HG02678 (cell line): Measurements from ENCODE around the gene RBMS3.
"Not testable (repeated sequence)": the region's sequence is repeated elsewhere in the genome, so short reads cannot be mapped to it uniquely, and the experiment has no call there.

Experiments
- ATAC-seq: cut with Tn5 transposase; IDR thresholded peaks from one replicate; pipeline ENCODE4 v1.9.1; 2021; ENCODE audit warnings: mild to moderate bottlenecking, moderate library complexity; ENCODE audit not compliant: unreplicated experiment

RBMS3 gene

DNA sequence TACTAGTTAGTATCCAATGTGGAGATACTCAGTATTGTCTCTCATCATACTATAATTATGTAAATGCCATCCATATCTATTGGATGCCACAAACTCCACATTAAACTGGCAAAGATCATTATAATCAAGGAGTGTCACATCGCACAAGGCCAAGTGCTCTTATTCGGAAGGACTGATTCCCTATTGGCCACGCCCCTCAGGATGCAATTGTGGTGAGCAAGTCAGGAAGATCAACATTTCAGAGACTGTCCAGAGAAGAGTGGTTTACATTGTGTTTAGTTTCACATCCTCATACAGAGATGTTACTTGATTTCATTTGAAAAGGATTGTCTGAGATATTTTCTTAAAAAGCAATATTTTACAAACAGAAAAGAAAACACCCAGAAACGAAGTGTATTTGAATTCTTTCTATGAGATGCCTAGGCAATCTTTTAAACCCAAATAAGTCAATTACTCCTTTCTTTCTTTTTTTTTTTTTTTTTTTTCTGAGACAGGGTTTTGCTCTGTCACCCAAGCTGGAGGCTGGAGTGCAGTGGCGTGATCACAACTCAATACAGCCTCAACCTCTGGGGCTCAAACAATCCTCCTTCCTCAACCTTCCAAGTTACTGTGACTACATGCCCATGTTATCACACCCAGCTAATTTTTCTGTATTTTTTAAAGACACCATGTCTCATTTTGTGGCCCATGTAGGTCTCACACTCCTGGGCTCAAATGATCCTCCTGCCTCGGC lies 369.1 kb downstream of the RBMS3 start:
- no peak for ATAC-seq

DNA sequence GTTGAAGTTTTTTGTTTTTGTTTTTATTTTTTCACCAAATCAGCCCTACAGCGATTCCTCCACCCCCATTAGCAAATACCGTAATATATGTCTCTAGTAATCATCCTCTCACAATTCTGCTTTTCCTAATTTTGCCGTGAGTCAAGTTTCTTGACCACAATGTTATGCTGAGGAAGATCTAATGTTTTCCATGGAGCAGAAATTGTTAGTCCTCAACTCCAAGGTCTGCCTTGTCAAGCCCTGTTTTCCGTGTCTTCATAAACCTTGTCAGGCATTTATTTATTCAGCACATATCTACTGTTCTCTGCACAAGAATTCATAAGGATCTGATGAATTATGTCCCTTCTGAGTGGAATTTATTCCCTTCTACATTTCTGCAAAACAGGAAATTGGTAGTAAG lies 372.8 kb downstream of the RBMS3 start:
- no peak for ATAC-seq

DNA sequence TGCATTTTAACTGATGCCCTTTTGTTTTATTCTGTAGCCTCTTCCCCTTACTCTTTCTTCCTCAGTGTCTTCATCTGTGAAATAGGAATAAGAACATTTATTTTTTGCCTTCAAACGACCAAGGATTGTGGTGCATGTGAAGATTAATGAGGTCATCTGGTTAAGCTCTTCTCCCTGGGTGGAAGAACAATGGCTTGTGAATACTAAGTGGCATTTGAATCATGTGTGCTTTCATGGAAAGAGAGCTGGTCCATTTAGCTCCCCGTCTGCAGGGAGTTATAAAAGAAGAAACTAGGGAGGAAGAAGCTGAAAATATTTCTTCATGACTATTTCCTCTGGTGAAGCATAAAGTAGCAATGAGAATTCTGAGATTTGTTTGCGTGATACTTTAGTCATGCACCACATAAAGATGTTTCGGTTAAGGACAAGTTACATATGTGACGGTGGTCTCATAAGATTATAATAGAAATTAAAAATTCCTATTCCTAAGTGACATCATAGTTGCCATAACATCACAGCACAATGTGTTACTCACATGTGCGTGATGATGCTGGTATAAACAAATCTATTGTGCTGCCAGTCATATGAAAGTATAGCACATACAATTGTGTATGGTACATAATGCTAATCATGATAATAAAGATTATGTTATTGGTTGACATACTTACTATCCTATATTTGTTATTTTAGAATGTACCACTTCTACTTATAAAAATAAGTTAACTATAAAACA lies 374.3 kb downstream of the RBMS3 start:
- ATAC-seq, result no peak

DNA sequence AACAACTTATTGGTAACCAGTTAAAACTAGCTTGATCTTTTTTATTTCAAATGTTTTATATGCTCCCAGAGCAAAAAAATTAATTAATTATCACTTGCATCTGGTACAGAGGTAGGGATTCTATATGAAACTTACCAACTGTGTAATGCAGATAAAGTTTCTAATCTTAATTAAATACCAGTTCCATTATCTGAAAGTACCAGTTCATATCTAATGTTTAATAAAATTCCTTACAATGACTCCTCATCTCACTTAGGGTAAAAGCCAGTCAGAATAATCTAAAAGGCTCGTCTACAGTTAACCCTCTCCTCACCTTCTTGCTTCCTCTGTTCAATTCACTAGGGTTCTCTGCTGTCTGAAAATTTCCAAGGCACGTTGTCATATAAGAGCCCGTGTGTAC lies 384.8 kb downstream of the RBMS3 start:
- ATAC-seq, result no peak

DNA sequence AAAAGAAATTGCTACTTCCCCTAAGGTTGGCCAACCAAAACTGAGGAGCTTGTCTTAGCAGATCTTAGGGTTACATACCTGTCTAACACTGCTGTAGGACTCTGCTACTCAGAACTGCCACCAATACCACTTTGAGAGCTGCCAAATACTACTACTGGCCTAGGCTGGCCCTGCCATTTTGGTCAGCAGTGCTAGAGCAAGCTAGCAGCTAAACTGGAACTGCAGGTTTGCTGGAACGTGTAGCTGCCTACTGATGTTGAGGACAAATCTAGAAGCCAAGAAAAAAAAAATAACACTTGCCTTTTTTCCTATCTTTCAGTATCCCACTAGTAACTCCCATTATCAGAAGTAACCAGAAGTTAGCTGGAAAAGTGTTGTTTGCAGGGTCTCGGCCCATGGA lies 387.4 kb downstream of the RBMS3 start:
- ATAC-seq, result no peak

DNA sequence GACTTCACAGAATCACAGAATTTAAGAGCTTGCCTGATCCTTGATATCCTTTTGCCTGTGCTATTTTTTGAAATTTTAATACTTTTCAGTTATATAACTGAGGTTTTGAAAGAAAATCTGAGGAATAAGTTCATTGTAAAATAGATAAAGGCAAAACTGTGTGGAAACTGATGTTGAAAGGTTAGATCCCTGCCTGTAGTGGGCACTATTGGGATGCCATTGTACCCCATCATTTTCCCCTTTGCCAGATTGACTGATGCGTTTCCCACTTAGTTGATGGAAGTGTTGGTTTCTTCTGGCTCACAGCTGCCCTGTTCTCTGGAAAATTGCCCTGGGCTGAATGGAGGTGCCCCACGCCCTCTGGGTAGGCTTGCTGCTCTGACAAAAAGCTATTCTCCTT lies 387.9 kb downstream of the RBMS3 start:
- ATAC-seq, result no peak

DNA sequence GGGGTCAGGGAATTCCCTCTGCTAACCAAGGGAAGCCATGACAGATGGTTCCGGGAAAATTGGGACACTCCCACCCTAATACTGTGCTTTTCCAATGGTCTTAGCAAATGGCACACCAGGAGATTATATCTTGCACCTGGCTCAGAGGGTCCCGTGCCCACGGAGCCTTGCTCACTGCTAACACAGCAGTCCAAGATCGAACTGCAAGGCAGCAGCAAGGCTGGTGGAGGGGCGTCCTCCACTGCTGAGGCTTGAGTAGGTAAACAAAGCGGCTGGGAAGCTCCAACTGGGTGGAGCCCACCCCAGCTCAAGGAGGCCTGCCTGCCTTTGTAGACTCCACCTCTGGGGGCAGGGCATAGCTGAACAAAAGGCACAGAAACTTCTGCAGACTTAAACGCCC lies 389.6 kb downstream of the RBMS3 start:
- not testable (repeated sequence) for ATAC-seq

DNA sequence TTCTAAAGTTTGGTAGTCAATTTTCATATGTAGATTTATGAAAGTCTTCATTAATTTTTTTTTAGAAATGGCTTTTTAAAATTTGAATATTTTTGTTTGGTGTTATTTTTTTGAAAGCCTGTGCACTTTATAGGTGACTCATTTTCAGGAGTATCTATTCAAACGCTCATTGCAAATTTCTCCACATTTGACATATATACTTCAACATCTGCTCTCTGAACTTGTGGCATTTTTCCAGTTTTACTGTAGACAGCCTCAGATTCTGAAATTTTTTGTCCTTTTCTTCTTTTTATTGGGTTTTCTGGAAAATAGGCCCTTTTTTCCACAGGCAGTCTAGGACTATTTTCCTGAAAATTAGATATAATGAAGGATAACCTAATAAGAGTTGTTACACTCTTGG lies 396.6 kb downstream of the RBMS3 start:
- no peak for ATAC-seq

DNA sequence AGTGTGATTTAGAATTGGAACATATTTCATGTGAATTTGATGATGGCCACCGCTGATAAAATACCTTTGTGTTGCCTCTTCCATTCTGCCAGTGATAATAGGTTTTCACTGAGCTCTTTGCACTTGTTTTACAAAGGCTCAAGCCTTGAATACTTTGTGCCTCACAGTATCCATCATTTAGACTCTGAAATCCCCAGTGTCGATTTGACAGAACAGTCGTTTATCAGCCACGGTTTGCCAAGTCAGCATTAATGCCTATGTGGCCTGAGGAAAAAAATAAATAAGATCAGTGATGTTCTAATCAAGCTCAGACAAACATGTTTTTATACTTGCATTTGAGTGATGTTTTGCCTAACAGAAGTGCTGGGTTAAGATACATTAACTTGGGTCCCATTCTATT lies 399.1 kb downstream of the RBMS3 start:
- ATAC-seq, result no peak

DNA sequence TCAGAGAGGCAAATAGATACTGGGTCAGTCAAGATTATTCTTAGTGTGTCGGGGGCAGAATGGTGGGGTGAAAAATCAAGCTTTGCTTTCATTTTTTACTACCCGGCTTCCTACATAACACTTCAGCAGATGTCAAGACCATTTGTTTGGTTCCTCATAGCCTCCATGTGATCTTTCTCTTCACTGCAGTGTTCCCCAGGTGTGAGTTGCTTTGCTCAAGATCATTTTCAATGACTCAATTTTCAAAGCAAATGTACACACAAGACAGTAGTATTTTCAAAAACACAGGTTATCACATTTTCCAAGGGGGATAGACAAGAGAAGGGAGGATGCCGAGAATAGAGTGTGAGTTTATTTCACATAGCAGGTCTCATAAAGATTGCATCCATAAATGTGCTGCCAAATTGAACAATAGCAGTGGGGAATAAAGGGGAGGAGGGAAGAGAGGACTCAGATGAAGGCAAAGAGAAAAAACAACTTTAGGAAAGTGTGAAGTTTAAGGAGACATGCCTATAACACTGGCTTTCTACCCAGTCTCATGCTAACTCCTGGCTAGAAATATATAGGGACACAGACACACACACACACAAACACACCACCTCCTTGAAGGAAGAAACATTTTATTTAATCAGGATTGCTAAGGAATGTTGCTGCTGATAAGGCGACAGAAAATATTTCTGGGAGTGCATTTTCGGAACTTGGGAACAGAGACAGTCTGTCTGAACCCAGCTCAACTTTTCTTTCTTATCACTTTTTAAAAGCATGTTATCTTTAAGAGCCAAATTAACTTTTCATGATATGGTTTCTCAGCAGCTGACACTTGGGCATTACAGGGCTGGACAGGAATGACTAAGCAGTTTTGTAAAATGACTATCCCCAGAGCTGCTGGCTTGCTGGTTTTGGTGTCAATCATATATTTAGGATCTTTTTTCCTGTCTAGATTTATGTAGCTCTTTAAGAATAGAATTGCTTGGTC lies 402.4 kb downstream of the RBMS3 start:
- ATAC-seq, result peak; percentile 62

DNA sequence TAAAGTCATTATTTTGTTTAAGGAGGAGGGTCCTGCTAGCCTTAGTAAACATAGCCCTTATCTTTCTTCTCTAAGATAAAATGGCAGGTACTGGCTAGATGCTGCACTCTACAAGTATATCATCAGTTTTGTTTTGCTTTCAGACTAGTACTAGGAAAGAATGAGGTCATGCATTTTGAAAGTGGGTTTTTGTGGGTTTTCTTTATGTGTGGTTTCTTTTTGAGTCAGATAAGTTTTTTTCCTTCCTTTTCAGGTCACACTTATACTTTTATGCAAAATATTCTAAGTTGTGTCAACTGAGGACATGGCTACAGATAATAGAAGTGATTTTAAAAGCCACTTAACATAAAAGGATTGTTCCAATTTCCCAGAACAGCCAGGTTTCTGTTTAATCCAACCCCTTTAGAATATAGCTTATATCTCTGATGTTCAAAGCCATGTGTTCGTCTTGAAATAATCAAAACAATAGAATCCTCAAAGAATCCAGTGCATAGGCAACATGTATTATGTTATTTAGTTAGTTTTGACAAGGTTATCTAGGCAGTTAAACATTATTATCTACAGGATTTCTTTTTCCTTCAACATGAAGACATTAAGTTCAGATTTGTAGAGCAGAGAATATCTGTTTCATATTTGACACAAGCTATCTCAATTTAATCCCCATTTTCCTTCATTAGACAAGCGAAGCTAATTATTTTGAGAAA lies 406.2 kb downstream of the RBMS3 start:
- peak; percentile 93 for ATAC-seq

DNA sequence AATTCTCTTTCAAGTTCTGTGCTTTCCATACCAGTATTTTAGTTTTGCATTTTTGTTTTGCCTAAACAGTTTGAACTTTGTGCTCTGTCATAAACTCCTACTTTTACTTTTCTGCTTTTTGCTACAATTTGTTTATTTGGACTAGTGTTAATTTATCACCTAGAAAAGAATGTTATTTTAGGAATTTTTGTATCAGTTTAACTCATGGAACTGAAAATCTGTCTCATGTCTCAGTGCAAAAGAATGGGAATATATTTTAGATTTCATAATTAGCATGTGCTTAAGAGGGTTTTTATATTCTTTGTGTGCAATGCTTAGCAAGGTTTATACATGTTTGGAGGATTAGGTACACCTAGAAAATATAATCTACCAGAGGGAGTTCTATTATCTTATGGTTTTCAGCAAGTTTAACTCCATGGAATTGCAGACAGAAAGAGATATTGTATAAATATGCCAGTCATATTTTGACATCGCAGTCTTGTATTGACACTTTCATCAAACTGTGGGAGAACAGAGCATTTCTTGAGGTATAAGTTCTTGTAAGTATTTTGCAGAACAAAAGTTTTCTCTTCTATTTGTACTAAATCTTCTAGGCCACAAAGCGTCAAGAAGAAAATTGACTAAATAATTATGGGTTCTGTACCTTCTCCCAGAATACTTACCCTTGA lies 409.9 kb downstream of the RBMS3 start:
- no peak for ATAC-seq

DNA sequence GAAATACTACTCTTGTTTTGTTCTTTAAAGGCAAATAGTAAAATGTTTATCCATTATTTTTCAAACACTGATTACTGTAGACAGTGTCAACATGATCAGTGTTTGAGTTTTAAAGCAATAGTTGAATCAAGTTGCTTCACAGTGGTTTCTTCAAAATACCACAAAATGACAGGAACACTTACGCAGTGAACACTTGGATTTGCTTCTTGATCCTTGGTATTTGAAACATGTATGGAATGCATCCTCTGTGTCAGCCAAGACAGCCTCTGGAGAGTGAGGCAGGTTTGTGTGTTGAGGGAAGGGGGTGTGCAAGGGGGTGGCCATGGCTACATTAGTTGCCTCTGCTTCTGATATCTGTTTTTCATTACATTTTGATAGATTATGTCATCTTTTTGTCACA lies 413.0 kb downstream of the RBMS3 start:
- ATAC-seq, result no peak

DNA sequence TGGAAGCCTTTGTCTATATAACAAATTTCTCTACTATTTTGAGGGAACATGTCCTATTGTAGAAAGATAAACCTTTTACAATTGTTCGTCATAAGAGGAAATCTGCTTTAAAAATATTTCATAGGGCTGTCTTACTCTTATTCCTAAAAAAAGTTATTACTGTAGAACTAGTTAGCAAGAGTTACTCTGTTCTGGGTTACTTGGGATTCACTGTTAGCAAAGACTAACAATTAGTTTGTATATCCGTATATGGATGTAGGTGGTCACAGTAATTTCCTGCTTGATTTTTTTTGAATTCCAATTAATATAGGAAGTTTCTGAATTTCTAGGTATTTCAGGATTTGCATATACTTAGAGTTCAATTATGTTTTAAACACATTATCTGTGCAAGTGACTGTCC lies 413.5 kb downstream of the RBMS3 start:
- no peak for ATAC-seq

DNA sequence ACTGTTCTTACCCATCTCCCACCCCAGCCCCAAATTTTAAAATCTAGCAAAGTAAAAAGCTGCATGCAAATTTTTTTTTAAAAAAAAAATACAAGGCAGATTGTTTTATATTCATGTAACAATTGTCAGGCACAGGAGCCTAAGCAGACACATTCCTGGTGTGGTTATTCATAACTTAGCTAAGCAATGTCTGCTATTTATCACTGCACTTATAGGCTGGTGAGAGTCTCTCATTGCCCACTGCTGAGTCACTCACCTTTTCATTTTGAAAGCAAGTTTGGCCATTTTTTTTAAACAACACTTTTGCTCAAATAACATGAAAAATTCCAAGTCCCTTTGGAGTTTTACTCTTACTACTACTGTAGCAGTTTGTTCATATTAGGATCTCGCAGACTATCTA lies 413.9 kb downstream of the RBMS3 start:
- ATAC-seq, result no peak

DNA sequence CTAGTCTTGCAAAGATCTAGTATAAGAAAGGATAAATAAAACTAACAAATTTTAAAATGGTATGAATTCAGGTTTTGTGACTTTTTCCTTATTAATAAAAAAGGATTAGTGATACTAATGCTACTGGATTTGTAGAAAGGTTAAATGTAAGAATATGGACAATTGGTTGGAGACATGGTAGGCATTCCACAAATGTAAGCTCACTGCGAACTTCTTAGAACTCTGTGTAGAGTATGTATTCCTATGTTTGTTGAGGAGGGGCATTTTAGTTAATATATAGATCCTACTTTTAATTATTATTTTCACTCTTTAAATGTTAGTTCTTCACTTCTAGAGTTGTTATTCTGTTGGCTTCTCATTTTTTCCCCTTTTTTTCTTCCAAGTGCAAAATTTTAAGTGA lies 414.3 kb downstream of the RBMS3 start:
- ATAC-seq, result no peak

DNA sequence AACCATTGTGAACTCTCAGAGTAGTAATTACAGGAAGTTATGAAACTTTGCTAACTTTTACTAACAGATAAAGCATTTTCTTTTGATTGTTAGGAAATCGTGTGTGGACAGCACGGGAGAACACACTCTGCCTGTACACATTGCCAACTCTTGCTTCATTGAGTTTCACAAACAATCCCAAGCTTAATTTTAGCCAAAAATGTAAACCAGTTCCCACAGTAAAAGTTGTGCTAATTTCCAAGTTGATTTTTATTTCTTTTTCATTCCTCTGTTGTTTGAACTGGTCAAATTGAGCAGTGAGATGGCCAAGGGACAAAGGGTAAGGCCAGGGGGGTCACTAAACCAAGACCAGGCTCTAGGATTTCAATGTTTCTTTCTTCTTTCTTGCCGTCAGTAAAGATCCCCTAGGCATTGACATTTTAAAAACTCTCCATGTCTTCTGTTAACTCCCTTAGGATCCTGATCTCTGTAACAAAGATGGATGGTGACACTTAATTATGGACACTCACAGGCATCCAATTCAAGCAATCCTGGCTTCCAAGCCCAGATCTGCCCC lies 414.9 kb downstream of the RBMS3 start:
- no peak for ATAC-seq

DNA sequence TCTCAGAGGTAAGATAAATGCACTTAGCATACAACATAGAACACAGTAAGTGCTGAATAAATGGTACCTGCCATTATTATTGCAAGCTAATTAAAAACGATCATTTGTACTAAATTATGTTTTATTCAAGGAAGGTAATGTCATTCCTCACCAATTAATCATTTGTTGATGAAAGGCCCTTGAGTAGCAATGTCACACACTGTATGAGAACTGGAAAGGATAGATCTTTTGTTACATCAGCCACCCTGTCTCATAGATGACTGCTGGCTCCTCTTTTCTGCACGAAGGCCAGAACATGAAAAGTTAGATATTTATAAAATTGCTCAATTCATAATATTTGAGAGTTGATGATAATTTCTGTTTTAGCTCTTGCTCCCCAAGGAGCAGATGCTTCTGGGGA lies 415.4 kb downstream of the RBMS3 start:
- ATAC-seq, result no peak

DNA sequence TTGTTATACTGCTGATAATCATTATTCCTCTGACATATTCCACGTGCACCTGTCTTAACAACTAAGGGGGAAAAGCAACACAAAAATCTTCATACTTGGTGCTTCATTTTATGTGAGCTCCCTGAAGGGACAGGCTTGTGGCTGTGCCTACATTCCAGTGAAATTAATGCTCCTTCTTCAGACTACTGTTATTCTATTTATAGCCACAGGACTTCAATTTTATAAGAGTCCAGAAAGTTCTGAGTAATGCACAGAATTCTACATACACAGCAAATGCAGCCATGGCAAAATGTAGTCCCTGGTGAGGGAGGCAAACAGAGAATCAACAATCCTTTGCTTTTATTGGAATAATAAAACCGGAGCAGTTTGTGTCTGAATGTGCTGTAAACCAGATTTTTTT lies 417.1 kb downstream of the RBMS3 start:
- ATAC-seq, result no peak

DNA sequence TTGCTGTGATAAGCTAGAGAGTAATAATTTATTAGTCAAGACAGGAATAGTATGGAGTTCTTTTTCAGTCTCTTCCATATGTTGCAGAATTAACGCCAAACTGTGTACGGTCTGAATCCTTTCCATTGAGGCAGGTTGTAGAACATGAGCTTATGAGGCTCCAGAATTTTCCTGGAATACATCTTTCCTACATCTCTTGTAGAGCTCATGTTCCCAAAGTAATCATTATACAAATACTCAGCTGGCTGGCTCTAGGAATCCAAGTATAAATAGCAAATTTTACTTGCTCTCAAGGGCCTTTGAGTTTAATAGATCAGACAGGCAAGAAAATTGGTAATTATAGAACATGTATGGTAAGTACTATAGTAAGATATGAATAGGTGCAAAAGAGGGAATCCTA lies 419.4 kb downstream of the RBMS3 start:
- ATAC-seq, result no peak
